ENCODE results near the gene SCGB2A2. TPM values are rescaled to one million over a fixed set of nuclear protein-coding genes. Genes with fewer than 3 reads are reported as not detected.

SCGB2A2 gene
- total and polyA plus RNA-seq, 9 of the 15 experiments (the other 6 are each of a cell fraction or from before 2014, with no cell fraction given), result not detected

GRCh38 chr11:62238151-62238550 is 31.8 kb upstream of the SCGB2A2 start (continued):
- no peak for TF ChIP-seq EHMT2 (IDR thresholded peaks at IDR 0.05)
- TF ChIP-seq ERF (CRISPR knock-in tag; IDR thresholded peaks at IDR 0.05), result no peak

- TF ChIP-seq TAF7 (tag; IDR thresholded peaks at IDR 0.05) (no peak), TAF1 (IDR thresholded peaks at IDR 0.05; ENCODE audit: control insufficient read depth, extremely low read depth, insufficient read depth, low read length, severe bottlenecking) (no peak)
- WGBS (ENCODE audit: insufficient coverage, low coverage, missing lambda C conversion rate), result 2% methylated on average over 3 of the region's 3 CpGs
- intact Hi-C loops (cut with micrococcal nuclease) (no loop called here), in situ Hi-C loops (cut with MboI) (no loop called here)
- H4K20me1 ChIP-seq (replicated peaks; ENCODE audit: control insufficient read depth, insufficient read depth, low read length), result no peaks in the 10 kb centered on the region
- ChIA-PET POLR2A (interaction anchor here (1.0 kb wide), 1 partner anchor 19 kb away, joined by 5 read pairs; no protein-coding TSS in a partner anchor), CTCF (ENCODE audit: low intra/inter-chr PET ratio) (no interaction called here)
- peaks cover 0 to 21% of the 10 kb centered on the region in 2 experiments; a peak in 3 of 5 replicates for H3K27me3 ChIP-seq (ENCODE audit: control insufficient read depth in 2 of 2, insufficient read depth in 2 of 2, low read length in 2 of 2)
- DNase-seq (ENCODE audit: extremely low read depth in 1 of 4, low spot score in 3 of 4) (no peak), ATAC-seq (no peak), FAIRE-seq (no peak)
- no TSS peak for BruUV-seq (replicated peaks)
- no peaks in the 10 kb centered on the region for H3K9me1 ChIP-seq (ENCODE audit: control insufficient read depth, insufficient read depth, low read length)
- no peak overlapping the region for H3K4me2 ChIP-seq (ENCODE audit: insufficient read depth, low read length)
- H3K79me2 ChIP-seq (ENCODE audit: control insufficient read depth, insufficient read depth, low read length), result no peaks in the 10 kb centered on the region
- H3K9ac ChIP-seq (ENCODE audit: insufficient read depth in 1 of 2, low read depth in 2 of 2, low read length in 2 of 2), result no peak overlapping the region
- no peak overlapping the region for H2AFZ ChIP-seq (ENCODE audit: low read depth, low read length)
- H3K36me3 ChIP-seq (ENCODE audit: control insufficient read depth, insufficient read depth, low read length), result no peaks in the 10 kb centered on the region
- H3K4me1 ChIP-seq (replicated peaks in 1 of 2; ENCODE audit: control insufficient read depth in 2 of 2, insufficient read depth in 2 of 2, low read length in 2 of 2), result no peaks in the 10 kb centered on the region
- no peak overlapping the region for H3K4me3 ChIP-seq
- no peaks in the 10 kb centered on the region for H3K9me3 ChIP-seq (replicated peaks; ENCODE audit: control insufficient read depth, insufficient read depth, low read depth, low read length)
- H3K27ac ChIP-seq (ENCODE audit: extremely low read depth, low read depth, low read length), result no peak overlapping the region
These were observed 28.9 kb upstream of the SCGB2A2 start for GRCh38 chr11:62241095-62241494.

- ATAC-seq (no peak), DNase-seq (ENCODE audit: extremely low read depth in 1 of 4, low spot score in 3 of 4) (no peak), FAIRE-seq (no peak)
- Histone ChIP-seq H3K9me1 (ENCODE audit: control insufficient read depth, insufficient read depth, low read length) (no peaks in the 10 kb centered on the region), H3K4me2 (ENCODE audit: insufficient read depth, low read length) (no peak within 1 kb of the TSS), H4K20me1 (replicated peaks; ENCODE audit: control insufficient read depth, insufficient read depth, low read length) (no peaks in the 10 kb centered on the region), H3K4me3 (no peak within 1 kb of the TSS), H3K9me3 (replicated peaks; ENCODE audit: control insufficient read depth, insufficient read depth, low read depth, low read length) (no peaks in the 10 kb centered on the region), H3K79me2 (ENCODE audit: control insufficient read depth, insufficient read depth, low read length) (no peaks in the 10 kb centered on the region), H2AFZ (ENCODE audit: low read depth, low read length) (no peak within 1 kb of the TSS), H3K4me1 (replicated peaks in 1 of 2; ENCODE audit: control insufficient read depth in 2 of 2, insufficient read depth in 2 of 2, low read length in 2 of 2) (no peaks in the 10 kb centered on the region), H3K27me3 (ENCODE audit: control insufficient read depth in 2 of 2, insufficient read depth in 2 of 2, low read length in 2 of 2) (peaks cover 0 to 21% of the 10 kb centered on the region in 2 experiments; a peak in 3 of 5 replicates), H3K9ac (ENCODE audit: insufficient read depth in 1 of 2, low read depth in 2 of 2, low read length in 2 of 2) (no peak within 1 kb of the TSS), H3K27ac (ENCODE audit: extremely low read depth, low read depth, low read length) (no peak within 1 kb of the TSS), H3K36me3 (ENCODE audit: control insufficient read depth, insufficient read depth, low read length) (no peaks in the 10 kb centered on the region)
- ChIA-PET POLR2A (interaction anchor here (0.6 to 1.1 kb wide), 4 partner anchors 18 to 65 kb away, joined by 3 to 5 read pairs (median 4); no protein-coding TSS in a partner anchor), CTCF (ENCODE audit: low intra/inter-chr PET ratio) (no interaction called here)
- in situ Hi-C loops (cut with MboI) (no loop called here), intact Hi-C loops (cut with micrococcal nuclease) (no loop called here)
- WGBS (ENCODE audit: insufficient coverage, low coverage, missing lambda C conversion rate), result 0% methylated on average over 3 of the region's 3 CpGs
- TF ChIP-seq ERF (CRISPR knock-in tag; IDR thresholded peaks at IDR 0.05) (no peak), DDX20 (tag; IDR thresholded peaks at IDR 0.05; ENCODE audit: low read depth) (no peak), SIN3A (IDR thresholded peaks at IDR 0.05; ENCODE audit: borderline replicate concordance in 2 of 2, control insufficient read depth in 1 of 2, low read depth in 2 of 2, low read length in 2 of 2) (no peak), ZNF311 (CRISPR knock-in tag; IDR thresholded peaks at IDR 0.05) (no peak), ZNF444 (CRISPR knock-in tag; IDR thresholded peaks at IDR 0.05) (no peak), NKRF (IDR thresholded peaks at IDR 0.05; ENCODE audit: borderline replicate concordance) (no peak)
- BruUV-seq (replicated peaks), result no TSS peak
These were observed 27.9 kb upstream of the SCGB2A2 start, which contains the start of gene SCGB1D2 for GRCh38 chr11:62242021-62242420. Gene SCGB1D2 (plus strand): TSS chr11:62242239. CDS start chr11:62242308, 69 bp downstream.

All from K562 (cell line).